ENCODE measurements around the gene VMAC. TPM values are rescaled to one million over a fixed set of nuclear protein-coding genes. Genes with fewer than 3 reads are reported as not detected.

Gene VMAC
- total RNA-seq, 6 experiments from 2014 or later, result 1.7 to 3.9 (median 2.8) TPM

GRCh38 chr19:5937550-5937949 lies 32.9 kb downstream of the VMAC start:
- 62% methylated on average over 4 of the region's 10 CpGs for WGBS (ENCODE audit: insufficient coverage, low coverage, low lambda C conversion rate, missing lambda C conversion rate)
- no peaks in the 10 kb centered on the region for H3K9me3 ChIP-seq
- intact Hi-C loops (cut with DNase I), result no loop called here
- no peaks in the 10 kb centered on the region for H3K27me3 ChIP-seq
- ATAC-seq (no peak), DNase-seq (no peak)
- TF ChIP-seq POLR2A (IDR thresholded peaks at IDR 0.05) (no peak), CTCF (IDR thresholded peaks at IDR 0.05) (no peak)
- peaks cover 0 to 38% (median 18%) of the 10 kb centered on the region in 4 donors for H3K4me1 ChIP-seq
- no peak overlapping the region for H3K27ac ChIP-seq
- no peak overlapping the region for H3K4me3 ChIP-seq
- peaks cover 0 to 16% (median 2%) of the 10 kb centered on the region in 4 donors for H3K36me3 ChIP-seq

- ATAC-seq, result no peak
- Histone ChIP-seq H3K4me1 (peaks cover 0 to 24% (median 12%) of the 10 kb centered on the region in 4 donors), H3K4me3 (no peak overlapping the region), H3K36me3 (peaks cover 0 to 10% (median 2%) of the 10 kb centered on the region in 4 donors), H3K27ac (no peak overlapping the region), H3K9me3 (no peaks in the 10 kb centered on the region), H3K27me3 (no peaks in the 10 kb centered on the region)
- 90% methylated on average over 4 of the region's 21 CpGs for WGBS (ENCODE audit: insufficient coverage, low coverage, low lambda C conversion rate, missing lambda C conversion rate)
- TF ChIP-seq POLR2A (IDR thresholded peaks at IDR 0.05) (no peak), CTCF (IDR thresholded peaks at IDR 0.05) (no peak)
- intact Hi-C loops (cut with DNase I), result no loop called here
- DNase-seq, result no peak
Observed at GRCh38 chr19:5940260-5941208, 35.9 kb downstream of the VMAC start.

GRCh38 chr19:5941673-5942072 lies 37.0 kb downstream of the VMAC start:
- Histone ChIP-seq H3K27me3 (no peaks in the 10 kb centered on the region), H3K4me3 (no peak overlapping the region), H3K4me1 (peaks cover 0 to 12% (median 6%) of the 10 kb centered on the region in 4 donors), H3K36me3 (peaks cover 0 to 10% (median 2%) of the 10 kb centered on the region in 4 donors), H3K9me3 (no peaks in the 10 kb centered on the region), H3K27ac (no peak overlapping the region)
- TF ChIP-seq POLR2A (IDR thresholded peaks at IDR 0.05) (no peak), CTCF (IDR thresholded peaks at IDR 0.05) (no peak)
- intact Hi-C loops (cut with DNase I), result no loop called here
- 80% methylated on average over 1 of the region's 11 CpGs for WGBS (ENCODE audit: insufficient coverage, low coverage, low lambda C conversion rate, missing lambda C conversion rate)
- peak; percentile 41 to 81 (median 64) for ATAC-seq
- DNase-seq, result peak in 1 of 3 donors; percentile 76

GRCh38 chr19:5943045-5943444 lies 38.4 kb downstream of the VMAC start:
- H3K27me3 ChIP-seq, result no peaks in the 10 kb centered on the region
- DNase-seq (no peak), ATAC-seq (no peak)
- no peak overlapping the region for H3K4me3 ChIP-seq
- TF ChIP-seq POLR2A (IDR thresholded peaks at IDR 0.05) (no peak), CTCF (IDR thresholded peaks at IDR 0.05) (no peak)
- intact Hi-C loops (cut with DNase I), result no loop called here
- H3K27ac ChIP-seq, result no peak overlapping the region
- H3K36me3 ChIP-seq, result peaks cover 0 to 10% (median 2%) of the 10 kb centered on the region in 4 donors
- WGBS (ENCODE audit: insufficient coverage, low coverage, low lambda C conversion rate, missing lambda C conversion rate), result 92% methylated on average over 6 of the region's 10 CpGs
- no peaks in the 10 kb centered on the region for H3K9me3 ChIP-seq
- peaks cover 0 to 21% (median 5%) of the 10 kb centered on the region in 4 donors for H3K4me1 ChIP-seq

Data from right lobe of liver (tissue), 6 donors.